Suprapubic skin (tissue), 4 donors: ENCODE data around the gene KLK3. TPM values are rescaled to one million over a fixed set of nuclear protein-coding genes. Genes with fewer than 3 reads are reported as not detected.

Experiments
- DNase-seq, 2 donors: peaks; one replicate each; pipeline ENCODE4 v3.0.0-alpha.2; 2019; ENCODE audit warnings: low spot score in 2 of 2
- H3K27ac ChIP-seq: fragments of 200-600 bp; sonication (generic); one replicate; pipeline ENCODE4 v1.5.1; 2019
- H3K27me3 ChIP-seq: fragments of 200-600 bp; sonication (generic); one replicate; pipeline ENCODE4 v1.5.1; 2019
- H3K36me3 ChIP-seq: fragments of 200-600 bp; sonication (generic); one replicate; pipeline ENCODE4 v1.5.1; 2019
- H3K4me1 ChIP-seq: fragments of 200-600 bp; sonication (generic); one replicate; pipeline ENCODE4 v1.5.1; 2019
- H3K4me3 ChIP-seq: fragments of 200-600 bp; sonication (generic); one replicate; pipeline ENCODE4 v1.5.1; 2019; ENCODE audit warnings: mild to moderate bottlenecking
- H3K9me3 ChIP-seq: fragments of 200-600 bp; sonication (generic); one replicate; pipeline ENCODE4 v1.5.1; 2019
- EP300 ChIP-seq: sonication (generic); formaldehyde crosslinking; IDR thresholded peaks from one replicate; pipeline ENCODE4 v1.6.1; 2017; ENCODE audit warnings: antibody characterized with exemption
- POLR2A ChIP-seq, 2 donors: fragments of 450-650 bp; IDR thresholded peaks; one replicate each; pipeline ENCODE4 v1.6.1; 2017; ENCODE audit warnings: antibody characterized with exemption in 2 of 2, mild to moderate bottlenecking in 2 of 2, moderate library complexity in 2 of 2
- POLR2AphosphoS5 ChIP-seq, 3 donors: sonication (generic); formaldehyde crosslinking; IDR thresholded peaks; one replicate each; pipeline ENCODE4 v1.6.1; 2017; ENCODE audit warnings: antibody characterized with exemption in 3 of 3
- WGBS: methylation state at CpG from one replicate; pipeline ENCODE4 v1.1.5; 2018; 5-methylcytosine and 5-hydroxymethylcytosine counted together
- total RNA-seq, 4 donors: library from RNA; depleted of rRNA; stranded (reverse); fragments of >200 nt; gene quantifications; one replicate each; pipeline ENCODE4 v1.1.0, GENCODE V29; 2016
- TF ChIP-seq, protein P1 (sequence below), 2 donors: fragments of 200-600 bp in 1 of 2; fragments of 450-650 bp in 1 of 2; sonication (generic) in 1 of 2; IDR thresholded peaks; one replicate each; pipeline ENCODE4 v1.5.1; 2016 to 2019; ENCODE audit warnings: antibody characterized with exemption in 2 of 2, mild to moderate bottlenecking in 1 of 2, moderate library complexity in 1 of 2

The KLK3 gene
- total RNA-seq, 4 donors from 2014 or later: 0.24 to 1.9 (median 0.67) TPM

DNA sequence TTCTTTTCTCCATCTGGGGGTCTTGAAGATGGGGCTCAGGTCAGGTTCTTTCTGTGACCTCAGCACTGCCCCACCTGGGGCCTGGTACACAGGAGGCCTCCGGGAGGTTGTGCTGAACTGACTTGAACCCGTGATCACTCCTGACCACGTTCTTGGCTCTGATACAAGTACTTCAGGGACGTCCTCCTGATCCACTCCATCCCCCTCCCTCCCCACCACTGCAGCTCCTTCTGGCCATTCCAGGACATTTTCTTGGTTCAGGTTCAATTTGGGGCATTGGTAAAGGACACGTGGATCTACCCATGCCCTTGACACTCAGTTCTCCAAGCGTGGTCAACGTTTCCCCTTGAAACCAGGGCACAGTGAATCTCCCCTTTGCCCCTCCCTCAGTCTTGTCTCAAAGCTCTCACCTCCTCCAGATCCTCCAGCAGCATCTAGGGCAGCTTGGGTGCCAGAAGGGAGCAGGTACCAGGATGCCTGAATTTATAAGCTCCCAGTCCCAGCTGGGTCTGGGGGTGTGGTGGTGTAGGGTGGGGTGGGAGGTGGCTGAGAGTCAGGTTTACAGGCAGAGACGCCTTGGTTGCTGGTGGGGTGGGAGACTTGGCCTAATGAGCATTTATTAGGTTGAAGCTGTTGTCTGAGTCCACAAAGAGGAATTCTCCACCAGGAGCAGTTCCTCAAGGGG is 21.5 kb upstream of the KLK3 start, which contains the start of gene KLK15:
KLK15 (minus strand) TSS at position 458 of the 685 bp plus-strand sequence. CDS start 2,082 bp downstream, outside the sequence.
- Histone ChIP-seq H3K4me3 (no peak within 1 kb of the TSS), H3K27me3 (peaks cover 52% of the 10 kb centered on the region), H3K27ac (no peak within 1 kb of the TSS), H3K9me3 (no peaks in the 10 kb centered on the region), H3K36me3 (no peaks in the 10 kb centered on the region), H3K4me1 (peaks cover 20% of the 10 kb centered on the region)
- 76% methylated on average over 8 of the region's 8 CpGs for WGBS
- no peak for DNase-seq
- no peak for TF ChIP-seq POLR2AphosphoS5 (IDR thresholded peaks at IDR 0.05)
- no peak for TF ChIP-seq POLR2A (IDR thresholded peaks at IDR 0.05)
- no peak for TF ChIP-seq EP300
- TF ChIP-seq, protein P1, sequence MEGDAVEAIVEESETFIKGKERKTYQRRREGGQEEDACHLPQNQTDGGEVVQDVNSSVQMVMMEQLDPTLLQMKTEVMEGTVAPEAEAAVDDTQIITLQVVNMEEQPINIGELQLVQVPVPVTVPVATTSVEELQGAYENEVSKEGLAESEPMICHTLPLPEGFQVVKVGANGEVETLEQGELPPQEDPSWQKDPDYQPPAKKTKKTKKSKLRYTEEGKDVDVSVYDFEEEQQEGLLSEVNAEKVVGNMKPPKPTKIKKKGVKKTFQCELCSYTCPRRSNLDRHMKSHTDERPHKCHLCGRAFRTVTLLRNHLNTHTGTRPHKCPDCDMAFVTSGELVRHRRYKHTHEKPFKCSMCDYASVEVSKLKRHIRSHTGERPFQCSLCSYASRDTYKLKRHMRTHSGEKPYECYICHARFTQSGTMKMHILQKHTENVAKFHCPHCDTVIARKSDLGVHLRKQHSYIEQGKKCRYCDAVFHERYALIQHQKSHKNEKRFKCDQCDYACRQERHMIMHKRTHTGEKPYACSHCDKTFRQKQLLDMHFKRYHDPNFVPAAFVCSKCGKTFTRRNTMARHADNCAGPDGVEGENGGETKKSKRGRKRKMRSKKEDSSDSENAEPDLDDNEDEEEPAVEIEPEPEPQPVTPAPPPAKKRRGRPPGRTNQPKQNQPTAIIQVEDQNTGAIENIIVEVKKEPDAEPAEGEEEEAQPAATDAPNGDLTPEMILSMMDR (IDR thresholded peaks at IDR 0.05): no peak

GRCh38 chr19:50833802-50834167 is 20.9 kb upstream of the KLK3 start:
- 95% methylated on average over 6 of the region's 6 CpGs for WGBS
- H3K27ac ChIP-seq: no peak overlapping the region
- H3K9me3 ChIP-seq: no peaks in the 10 kb centered on the region
- TF ChIP-seq, protein P1 (IDR thresholded peaks at IDR 0.05): no peak
- no peak for TF ChIP-seq POLR2AphosphoS5 (IDR thresholded peaks at IDR 0.05)
- no peak for TF ChIP-seq EP300
- no peak for TF ChIP-seq POLR2A (IDR thresholded peaks at IDR 0.05)
- DNase-seq: no peak
- H3K36me3 ChIP-seq: no peaks in the 10 kb centered on the region
- peaks cover 55% of the 10 kb centered on the region for H3K27me3 ChIP-seq
- peaks cover 20% of the 10 kb centered on the region for H3K4me1 ChIP-seq
- H3K4me3 ChIP-seq: no peak overlapping the region

DNA sequence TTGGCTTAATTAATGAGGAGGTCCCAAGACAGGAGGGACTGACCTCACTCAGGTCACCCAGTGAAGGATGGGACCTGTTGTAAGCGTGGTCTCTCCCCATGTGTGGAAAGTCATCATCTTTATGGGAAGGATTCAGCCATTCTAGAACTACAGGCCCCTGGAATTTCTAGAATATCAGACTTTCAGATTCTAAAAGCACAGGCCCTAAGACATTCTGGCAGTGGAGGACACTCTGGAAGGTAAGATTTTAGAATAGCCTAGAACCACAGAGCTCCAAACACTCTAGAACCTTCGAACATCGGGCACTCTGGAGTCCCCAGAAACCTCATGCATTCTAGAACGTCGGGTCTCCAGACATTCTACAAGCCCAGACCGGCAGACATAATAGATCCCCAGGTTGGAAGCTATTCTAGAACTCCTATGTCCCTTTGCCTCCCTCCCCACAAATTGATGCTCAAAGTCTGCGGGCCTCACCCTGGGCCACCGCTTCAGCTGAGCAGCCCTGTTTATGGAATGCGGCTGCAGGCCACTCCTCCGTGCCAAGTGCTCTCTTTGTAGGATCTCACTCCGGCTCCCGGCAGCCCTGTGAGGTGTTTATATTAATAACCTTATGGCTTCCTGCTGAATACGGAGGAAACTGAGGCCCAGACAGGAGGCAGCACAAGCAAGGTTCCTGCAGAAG is 19.5 kb upstream of the KLK3 start:
- DNase-seq: no peak
- H3K9me3 ChIP-seq: no peaks in the 10 kb centered on the region
- peaks cover 58% of the 10 kb centered on the region for H3K27me3 ChIP-seq
- TF ChIP-seq EP300 (no peak), POLR2AphosphoS5 (IDR thresholded peaks at IDR 0.05) (no peak), POLR2A (IDR thresholded peaks at IDR 0.05) (no peak)
- TF ChIP-seq, protein P1 (IDR thresholded peaks at IDR 0.05): no peak
- 35% methylated on average over 9 of the region's 13 CpGs for WGBS
- no peaks in the 10 kb centered on the region for H3K36me3 ChIP-seq
- peak overlapping the region; percentile 60 for H3K4me3 ChIP-seq
- H3K4me1 ChIP-seq: peaks cover 20% of the 10 kb centered on the region
- peak overlapping the region; percentile 35 for H3K27ac ChIP-seq

- Histone ChIP-seq H3K4me3 (peak overlapping the region; percentile 60), H3K36me3 (no peaks in the 10 kb centered on the region), H3K9me3 (no peaks in the 10 kb centered on the region), H3K4me1 (peaks cover 20% of the 10 kb centered on the region), H3K27me3 (peaks cover 57% of the 10 kb centered on the region), H3K27ac (peak overlapping the region; percentile 35)
- 4% methylated on average over 40 of the region's 67 CpGs for WGBS
- no peak for TF ChIP-seq POLR2A (IDR thresholded peaks at IDR 0.05)
- no peak for DNase-seq
Measured at GRCh38 chr19:50835785-50836542, 18.8 kb upstream of the KLK3 start.

GRCh38 chr19:50836543-50837195 is 18.0 kb upstream of the KLK3 start:
- Histone ChIP-seq H3K4me3 (peak overlapping the region; percentile 60), H3K36me3 (no peaks in the 10 kb centered on the region), H3K27ac (no peak overlapping the region), H3K9me3 (no peaks in the 10 kb centered on the region), H3K4me1 (peaks cover 20% of the 10 kb centered on the region), H3K27me3 (peaks cover 56% of the 10 kb centered on the region)
- WGBS: 30% methylated on average over 19 of the region's 19 CpGs
- DNase-seq: no peak
- no peak for TF ChIP-seq POLR2A (IDR thresholded peaks at IDR 0.05)
- TF ChIP-seq, protein P1 (IDR thresholded peaks at IDR 0.05): no peak
- no peak for TF ChIP-seq POLR2AphosphoS5 (IDR thresholded peaks at IDR 0.05)
- no peak for TF ChIP-seq EP300
